Type B pancreatic cell (in vitro differentiated cells): Measurements from ENCODE around the gene TMEM129. TPM values are rescaled to one million over a fixed set of nuclear protein-coding genes. Genes with fewer than 3 reads are reported as not detected.

Experiments used
- DNase-seq: peaks from one replicate; pipeline ENCODE4 v3.0.0; 2021; ENCODE audit warnings: mixed read lengths; ENCODE audit not compliant: unreplicated experiment; ENCODE audit errors: extremely low spot score
- H3K27ac Mint-ChIP-seq: 2 replicates; pipeline ENCODE4 v1.8.0; 2021; ENCODE audit warnings: mild to moderate bottlenecking, mixed read lengths
- H3K27me3 Mint-ChIP-seq: 2 replicates; pipeline ENCODE4 v1.8.0; 2021; ENCODE audit warnings: mixed read lengths
- H3K36me3 Mint-ChIP-seq: 2 replicates; pipeline ENCODE4 v1.8.0; 2021; ENCODE audit warnings: mixed read lengths
- H3K4me1 Mint-ChIP-seq: one replicate; pipeline ENCODE4 v1.8.0; 2021; ENCODE audit warnings: mixed read lengths; ENCODE audit not compliant: unreplicated experiment
- H3K4me3 Mint-ChIP-seq: 2 replicates; pipeline ENCODE4 v1.8.0; 2021; ENCODE audit warnings: mild to moderate bottlenecking, mixed read lengths
- H3K9me3 Mint-ChIP-seq: 2 replicates; pipeline ENCODE4 v1.8.0; 2021; ENCODE audit warnings: mixed read lengths
- total RNA-seq: library from RNA; stranded (reverse); gene quantifications from 2 replicates; pipeline ENCODE4 v1.2.1, GENCODE V29; 2021; ENCODE audit warnings: low replicate concordance
- TF ChIP-seq, protein P1 (sequence below): fragments of 200-600 bp; sonication (generic); conservative IDR thresholded peaks from 2 replicates; pipeline ENCODE4 v1.5.0; 2021; ENCODE audit warnings: antibody characterized with exemption, mild to moderate bottlenecking

TMEM129 gene
- total RNA-seq, 1 donor from 2014 or later, result 38.5 TPM

GRCh38 chr4:1720163-1720983 is 750 bp downstream of the TMEM129 start:
- TF ChIP-seq, protein P1, sequence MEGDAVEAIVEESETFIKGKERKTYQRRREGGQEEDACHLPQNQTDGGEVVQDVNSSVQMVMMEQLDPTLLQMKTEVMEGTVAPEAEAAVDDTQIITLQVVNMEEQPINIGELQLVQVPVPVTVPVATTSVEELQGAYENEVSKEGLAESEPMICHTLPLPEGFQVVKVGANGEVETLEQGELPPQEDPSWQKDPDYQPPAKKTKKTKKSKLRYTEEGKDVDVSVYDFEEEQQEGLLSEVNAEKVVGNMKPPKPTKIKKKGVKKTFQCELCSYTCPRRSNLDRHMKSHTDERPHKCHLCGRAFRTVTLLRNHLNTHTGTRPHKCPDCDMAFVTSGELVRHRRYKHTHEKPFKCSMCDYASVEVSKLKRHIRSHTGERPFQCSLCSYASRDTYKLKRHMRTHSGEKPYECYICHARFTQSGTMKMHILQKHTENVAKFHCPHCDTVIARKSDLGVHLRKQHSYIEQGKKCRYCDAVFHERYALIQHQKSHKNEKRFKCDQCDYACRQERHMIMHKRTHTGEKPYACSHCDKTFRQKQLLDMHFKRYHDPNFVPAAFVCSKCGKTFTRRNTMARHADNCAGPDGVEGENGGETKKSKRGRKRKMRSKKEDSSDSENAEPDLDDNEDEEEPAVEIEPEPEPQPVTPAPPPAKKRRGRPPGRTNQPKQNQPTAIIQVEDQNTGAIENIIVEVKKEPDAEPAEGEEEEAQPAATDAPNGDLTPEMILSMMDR, result no peak
- peaks cover 4% of the 10 kb centered on the region for H3K4me1 Mint-ChIP-seq
- no peak for DNase-seq
- no peaks in the 10 kb centered on the region for H3K9me3 Mint-ChIP-seq
- peak overlapping the region; percentile 90 for H3K4me3 Mint-ChIP-seq
- H3K27me3 Mint-ChIP-seq, result no peaks in the 10 kb centered on the region
- peak overlapping the region; percentile 86 for H3K27ac Mint-ChIP-seq
- H3K36me3 Mint-ChIP-seq, result no peaks in the 10 kb centered on the region

DNA sequence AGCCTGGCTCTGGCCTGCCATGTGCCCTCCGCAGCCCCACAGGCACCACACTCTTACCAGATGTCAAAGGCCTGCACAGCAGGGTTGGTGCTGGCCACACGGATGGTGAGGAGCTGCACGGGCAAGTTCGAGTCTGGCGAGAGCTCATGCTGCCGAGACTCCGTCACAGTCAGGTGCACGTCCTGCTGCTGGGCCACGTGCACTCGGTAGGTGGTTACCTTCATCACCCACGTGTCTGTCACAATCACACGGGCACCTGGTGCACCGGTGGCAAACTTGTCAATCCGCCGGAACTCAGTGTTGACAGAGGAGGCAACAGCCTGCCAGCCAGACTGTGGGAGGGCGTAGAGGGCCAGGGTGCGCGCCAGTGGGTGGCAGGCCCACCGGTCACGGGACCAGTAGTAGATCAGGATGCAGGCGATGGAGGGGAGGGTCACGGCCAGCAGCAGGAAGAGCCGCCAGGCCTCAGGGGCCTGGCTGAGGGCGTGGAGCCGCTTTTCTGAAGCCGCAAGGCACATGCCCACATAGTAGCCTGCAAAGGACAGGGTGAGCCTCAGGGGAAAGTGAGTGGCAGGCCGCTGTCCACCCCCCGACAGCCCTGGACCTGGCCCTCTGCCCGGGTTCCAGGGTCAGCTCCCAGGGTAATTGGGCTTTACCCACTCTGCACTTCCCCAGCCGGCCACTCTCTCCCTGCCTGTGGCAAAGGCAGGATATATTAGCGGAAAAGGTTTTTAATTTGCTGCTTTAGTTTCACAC is 2.9 kb downstream of the TMEM129 start:
- no peaks in the 10 kb centered on the region for H3K9me3 Mint-ChIP-seq
- peaks cover 4% of the 10 kb centered on the region for H3K4me1 Mint-ChIP-seq
- H3K27ac Mint-ChIP-seq, result peak overlapping the region; percentile 7
- no peaks in the 10 kb centered on the region for H3K27me3 Mint-ChIP-seq
- peak overlapping the region; percentile 67 for H3K4me3 Mint-ChIP-seq
- DNase-seq, result no peak
- TF ChIP-seq, protein P1, result no peak
- no peaks in the 10 kb centered on the region for H3K36me3 Mint-ChIP-seq

GRCh38 chr4:1717129-1718094 is 3.7 kb downstream of the TMEM129 start:
- H3K27me3 Mint-ChIP-seq, result no peaks in the 10 kb centered on the region
- peaks cover 4% of the 10 kb centered on the region for H3K4me1 Mint-ChIP-seq
- TF ChIP-seq, protein P1, result no peak
- no peak overlapping the region for H3K27ac Mint-ChIP-seq
- no peak overlapping the region for H3K4me3 Mint-ChIP-seq
- H3K9me3 Mint-ChIP-seq, result no peaks in the 10 kb centered on the region
- DNase-seq, result no peak
- H3K36me3 Mint-ChIP-seq, result no peaks in the 10 kb centered on the region

GRCh38 chr4:1716065-1716945 is 4.8 kb downstream of the TMEM129 start:
- H3K36me3 Mint-ChIP-seq, result peaks cover 2% of the 10 kb centered on the region
- H3K27ac Mint-ChIP-seq, result no peak overlapping the region
- TF ChIP-seq, protein P1, result no peak
- peaks cover 6% of the 10 kb centered on the region for H3K4me1 Mint-ChIP-seq
- no peaks in the 10 kb centered on the region for H3K9me3 Mint-ChIP-seq
- H3K4me3 Mint-ChIP-seq, result no peak overlapping the region
- DNase-seq, result no peak
- H3K27me3 Mint-ChIP-seq, result no peaks in the 10 kb centered on the region
